ENCODE data around the gene LIX1.
"Not testable (repeated sequence)": the region's sequence is repeated elsewhere in the genome, so short reads cannot be mapped to it uniquely, and the experiment has no call there.

The LIX1 gene

DNA sequence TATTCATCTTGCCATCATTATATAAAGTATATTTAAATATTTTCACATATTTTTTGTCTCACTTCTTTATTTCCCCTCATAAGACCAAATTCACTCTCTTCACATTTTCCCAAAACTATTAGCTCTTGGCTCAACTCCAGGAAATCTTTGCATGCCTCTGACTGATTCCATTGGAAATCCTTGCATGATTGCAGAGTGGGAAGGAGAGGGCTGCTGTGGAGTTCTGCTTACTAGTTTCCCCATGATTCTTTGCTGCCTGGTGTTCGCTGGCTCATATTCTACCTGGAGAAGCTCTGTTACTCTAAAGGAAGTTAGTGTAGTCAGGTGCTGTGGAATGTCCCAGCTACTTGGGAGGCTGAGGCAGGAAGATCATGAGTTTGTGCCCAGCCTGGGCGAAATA lies 41.9 kb downstream of the LIX1 start:
- DNase-seq, result no peak

DNA sequence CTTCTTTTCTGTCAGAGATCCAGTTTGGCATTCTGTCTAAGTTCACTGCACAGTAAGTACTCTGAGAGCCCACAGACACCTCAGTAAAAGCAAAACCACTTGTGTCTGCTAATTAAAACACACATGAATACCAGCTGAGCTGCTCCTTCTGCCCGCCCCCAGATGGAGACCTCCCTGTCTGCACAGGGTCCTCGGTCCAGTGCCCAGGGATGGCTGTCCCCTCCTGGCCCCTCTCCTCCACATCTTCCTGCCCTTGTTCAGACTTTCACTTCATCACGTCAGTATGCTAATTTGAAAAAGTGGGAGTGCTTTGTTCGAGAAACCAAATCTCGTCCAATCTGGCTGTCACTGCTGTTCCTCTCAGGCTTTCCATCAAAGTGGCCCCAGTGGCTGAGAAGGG lies 43.5 kb downstream of the LIX1 start:
- DNase-seq, result no peak

DNA sequence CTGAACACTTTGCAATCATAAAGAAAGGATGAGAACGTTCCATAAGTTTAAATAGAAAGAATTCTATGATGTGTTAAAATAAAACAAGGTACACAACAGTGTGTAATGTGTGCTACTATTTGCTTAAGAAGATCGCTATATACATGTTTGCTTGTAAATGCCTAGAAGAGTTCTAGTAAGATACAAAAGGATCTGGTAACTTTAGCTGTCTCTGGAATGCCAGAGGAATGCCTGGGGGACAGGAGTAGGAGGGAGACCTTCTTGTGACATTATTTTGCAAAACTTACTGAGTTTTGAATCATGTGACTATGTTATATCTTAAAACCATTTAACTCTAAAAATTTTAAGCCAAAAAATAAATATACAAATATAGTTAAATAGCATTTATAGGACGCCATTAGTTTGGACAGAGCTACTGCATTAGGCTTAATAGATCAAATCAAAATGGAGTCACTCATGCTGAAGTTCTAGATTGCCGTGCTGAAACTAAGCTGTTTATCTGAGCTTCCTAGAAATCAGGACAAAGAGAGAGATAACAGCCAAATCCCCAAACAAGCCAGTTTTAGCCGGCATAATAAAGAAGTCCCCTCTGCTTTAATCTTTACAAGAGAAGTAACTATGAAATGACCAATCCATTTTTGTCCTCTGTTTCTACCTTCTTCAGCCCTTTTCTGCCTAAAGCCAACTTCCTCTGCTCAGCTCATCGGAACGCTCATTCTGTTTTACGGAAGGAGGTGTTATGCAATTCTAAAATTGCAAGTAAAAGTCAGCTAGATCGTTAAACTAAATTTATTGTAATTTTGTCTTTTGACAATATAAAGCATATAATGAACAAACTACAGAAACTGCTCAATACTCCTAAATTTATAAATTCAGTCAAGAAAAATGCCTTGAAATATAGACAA lies 44.8 kb downstream of the LIX1 start:
- no peak for DNase-seq

DNA sequence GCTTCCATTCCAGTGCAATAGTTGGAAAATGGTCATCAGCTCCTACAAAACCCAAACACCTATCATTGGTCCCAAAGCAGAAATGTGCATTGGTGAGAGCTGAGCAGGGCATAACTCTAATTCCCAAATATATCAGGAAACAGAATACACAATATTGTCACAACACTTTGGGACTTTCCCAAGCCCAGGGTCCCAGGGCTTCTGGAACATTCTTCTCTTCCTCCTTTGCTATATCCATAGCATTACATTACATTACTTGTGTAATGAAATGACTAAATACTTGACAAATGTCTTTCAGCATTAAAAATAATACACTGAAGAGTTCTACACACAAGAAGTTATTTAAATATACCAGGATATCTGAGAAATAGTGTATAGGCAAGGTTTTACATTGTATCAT lies 45.6 kb downstream of the LIX1 start:
- DNase-seq, result no peak

DNA sequence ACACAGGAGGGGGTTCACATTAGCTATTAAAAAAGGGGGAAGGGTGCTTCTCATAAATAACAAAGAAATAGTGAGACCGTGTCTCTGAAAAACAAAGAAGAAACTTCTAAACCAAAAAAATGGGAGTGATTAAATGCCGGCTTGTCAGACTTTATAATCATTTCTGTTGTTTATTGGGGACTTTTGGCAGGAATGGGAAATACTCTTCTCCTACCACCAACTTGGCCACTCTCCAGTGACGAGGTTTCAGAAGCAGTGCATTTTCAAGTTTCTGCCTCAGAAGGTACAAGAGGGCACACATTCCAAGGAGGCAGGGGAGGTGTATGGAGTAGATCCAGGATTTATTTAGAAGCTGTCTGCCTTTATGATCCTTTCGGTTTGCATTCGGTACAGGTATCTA lies 46.2 kb downstream of the LIX1 start:
- DNase-seq, result no peak

DNA sequence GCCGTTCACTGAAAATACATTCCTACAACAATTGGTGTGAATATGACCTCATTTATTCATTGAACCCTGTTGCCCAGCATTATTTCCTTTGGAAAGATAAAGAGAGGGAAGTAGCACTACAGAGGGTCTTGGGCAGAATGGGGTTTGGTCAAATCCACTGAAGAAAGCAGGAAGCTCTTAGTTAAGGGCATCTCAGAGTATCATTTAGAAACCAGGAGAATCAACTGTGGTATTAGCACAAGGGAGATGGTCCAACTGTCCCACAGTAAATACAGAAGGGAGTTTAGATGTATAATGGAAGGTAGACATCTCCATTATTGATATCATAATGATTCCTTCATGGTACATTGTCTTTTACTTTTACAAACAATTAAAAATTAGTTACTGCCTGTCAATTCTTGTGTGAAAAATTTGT lies 47.1 kb downstream of the LIX1 start:
- no peak for DNase-seq

DNA sequence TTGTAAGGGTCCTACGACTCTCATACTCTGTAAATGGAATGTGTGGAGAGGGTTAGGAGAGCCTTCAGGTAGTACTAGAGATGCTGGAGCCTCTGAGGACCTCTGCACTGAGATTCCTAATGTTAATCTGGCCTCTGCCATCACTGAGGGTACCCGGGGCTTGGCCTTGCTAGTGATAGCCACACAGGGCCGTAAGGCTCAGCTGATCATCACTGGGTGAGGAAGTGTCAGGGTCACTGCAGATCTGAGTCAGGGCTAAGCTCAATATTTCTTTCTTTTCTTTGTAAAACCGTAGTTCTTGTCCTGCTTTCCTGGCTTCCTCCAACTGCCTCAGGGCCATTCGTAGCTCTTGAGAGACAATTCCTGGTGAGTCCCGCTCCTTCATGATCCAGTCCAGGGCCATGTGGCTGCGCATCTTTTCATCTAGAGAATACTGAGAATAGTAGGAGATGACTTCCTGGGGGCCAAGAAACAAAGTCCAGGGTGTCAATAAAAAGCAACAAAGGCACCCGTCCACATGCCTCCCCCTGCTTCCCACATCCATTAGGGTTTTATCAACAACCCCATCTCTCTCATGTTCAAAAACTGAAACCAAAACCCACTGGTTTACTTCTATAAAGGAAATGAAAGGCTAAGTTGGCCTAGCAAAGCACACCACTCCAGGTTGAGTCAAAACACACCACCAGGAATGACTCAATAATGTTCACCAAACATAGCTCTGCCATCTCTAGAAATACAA lies 47.7 kb downstream of the LIX1 start:
- DNase-seq, result no peak

DNA sequence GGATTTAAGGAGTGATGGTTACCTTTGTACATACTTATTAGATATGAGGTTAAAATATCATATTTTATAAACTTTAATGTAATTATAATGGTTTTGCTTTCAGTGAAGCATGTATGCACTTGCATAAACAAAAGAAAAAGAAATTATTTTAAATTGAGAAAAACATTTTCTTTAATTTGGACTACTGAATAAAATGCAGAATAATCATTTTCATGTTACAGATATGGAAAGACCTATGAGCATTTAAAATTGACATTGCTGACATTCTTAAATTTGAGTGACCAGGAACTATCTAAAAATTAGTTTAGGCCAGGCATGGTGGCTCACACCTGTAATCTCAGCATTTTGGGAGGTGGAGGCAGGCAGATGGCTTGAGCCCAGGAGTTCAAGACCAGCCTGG lies 49.2 kb downstream of the LIX1 start:
- no peak for DNase-seq

DNA sequence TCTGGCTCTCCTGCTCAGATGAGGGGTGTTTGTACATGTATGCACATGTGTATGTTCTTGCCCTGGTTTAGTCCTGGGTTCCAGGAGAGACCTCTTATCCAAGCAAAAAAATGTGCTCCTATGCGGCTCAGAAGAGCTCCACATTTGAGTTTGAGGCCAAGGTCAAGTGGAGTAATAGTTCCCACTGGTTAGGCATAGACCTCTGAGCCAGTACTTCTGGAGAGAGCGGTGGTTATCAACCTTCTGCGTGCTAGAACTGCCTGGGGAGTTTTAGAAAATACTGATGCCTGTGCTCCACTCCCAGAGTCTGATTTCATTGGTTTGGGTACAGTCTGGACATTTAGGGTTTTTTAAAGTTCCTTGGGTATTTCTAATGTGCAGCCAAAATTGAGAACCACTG lies 51.5 kb downstream of the LIX1 start:
- no peak for DNase-seq

DNA sequence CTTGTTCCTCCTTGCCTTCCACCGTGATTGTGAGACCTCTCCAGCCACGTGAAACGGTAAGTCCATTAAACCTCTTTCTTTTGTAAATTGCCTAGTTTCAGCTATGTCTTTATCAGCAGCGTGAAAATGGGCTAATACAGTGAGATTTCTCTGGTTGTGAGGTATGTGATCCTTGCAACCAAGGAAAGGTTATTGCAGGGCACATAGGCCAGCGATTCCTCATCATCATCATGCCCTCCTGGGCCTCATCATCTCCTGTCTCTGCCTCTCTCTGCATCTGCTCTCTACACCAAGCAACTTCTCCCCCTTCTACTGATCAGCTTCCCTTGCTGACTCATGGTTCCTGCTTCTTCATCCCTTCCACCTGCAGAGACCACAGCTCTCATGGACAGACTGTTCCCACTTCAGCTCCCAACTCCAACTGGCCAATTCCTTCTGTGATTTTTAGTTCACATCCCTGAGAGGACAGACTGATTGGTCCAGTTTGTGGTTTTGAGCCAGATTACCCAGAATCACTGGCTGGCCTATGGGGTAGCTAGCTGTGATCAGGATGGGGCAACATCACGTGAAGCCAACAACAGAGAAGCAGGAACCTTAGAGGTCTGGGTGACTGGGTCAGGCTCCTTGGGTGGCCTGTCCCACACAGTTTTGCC lies 53.1 kb downstream of the LIX1 start:
- no peak for DNase-seq

DNA sequence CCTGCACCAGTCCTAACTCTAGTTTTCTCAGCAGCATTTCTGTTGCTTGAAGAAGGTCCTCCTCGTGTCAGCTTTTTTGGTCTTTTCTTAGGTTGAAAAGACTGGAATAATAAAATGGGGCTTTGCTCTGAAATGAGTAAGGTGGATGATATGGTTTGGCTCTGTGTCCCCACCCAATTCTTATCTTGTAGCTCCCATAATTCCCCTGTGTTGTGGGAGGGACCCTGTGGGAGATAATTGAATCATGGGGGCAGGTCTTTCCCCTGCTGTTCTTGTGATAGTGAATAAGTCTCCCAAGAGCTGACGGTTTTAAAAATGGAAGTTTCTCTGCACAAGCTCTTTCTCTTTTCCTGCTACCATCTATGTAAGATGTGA lies 53.6 kb downstream of the LIX1 start:
- no peak for DNase-seq

DNA sequence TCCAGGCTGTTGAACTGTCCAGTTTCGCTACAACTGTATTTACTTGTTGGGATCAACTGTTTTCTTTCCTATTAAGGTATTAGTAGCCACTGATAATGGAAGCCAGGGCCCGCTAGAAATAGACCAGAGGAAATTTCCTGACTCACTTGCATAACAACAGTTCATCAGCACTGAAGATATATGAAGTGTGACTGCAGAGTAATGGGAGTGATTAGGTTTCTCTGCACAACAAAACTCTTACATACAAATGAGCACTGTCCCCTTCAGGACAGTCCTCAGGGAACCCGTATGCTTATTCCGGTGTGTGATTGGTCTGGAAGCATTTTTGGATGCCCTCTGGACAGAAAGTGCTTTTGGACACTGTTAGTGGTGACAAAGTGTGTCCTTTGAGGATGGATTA lies 55.3 kb downstream of the LIX1 start:
- no peak for DNase-seq

DNA sequence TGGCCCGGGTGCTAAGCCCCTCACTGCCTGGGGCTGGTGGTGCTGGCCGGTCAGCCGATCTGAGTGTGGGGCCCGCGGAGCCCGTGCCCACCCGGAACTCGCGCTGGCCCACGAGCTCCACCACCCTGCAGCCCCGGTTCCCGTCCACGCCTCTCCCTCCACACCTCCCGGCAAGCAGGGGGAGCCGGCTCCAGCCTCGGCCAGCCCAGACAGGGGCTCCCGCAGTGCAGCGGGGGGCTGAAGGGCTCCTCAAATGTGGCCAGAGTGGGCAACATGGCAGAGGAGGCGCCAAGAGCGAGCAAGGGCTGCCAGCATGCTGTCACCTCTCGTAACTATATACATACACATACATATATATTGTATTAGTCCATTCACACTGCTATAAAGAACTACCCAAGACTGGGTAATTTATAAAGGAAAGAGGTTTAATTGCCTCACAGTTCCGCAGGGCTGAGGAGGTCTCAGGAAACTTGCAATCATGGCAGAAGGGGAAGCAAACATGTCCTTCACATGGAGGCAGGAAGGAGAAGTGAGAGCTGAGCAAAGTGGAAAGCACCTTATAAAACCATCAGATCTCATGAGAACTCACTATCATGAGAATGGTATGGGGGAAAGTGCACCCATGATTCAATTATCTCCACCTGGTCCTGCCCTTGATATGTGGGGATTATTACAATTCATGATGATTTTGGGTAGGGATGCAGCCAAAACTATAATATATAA lies 56.8 kb downstream of the LIX1 start:
- no peak for DNase-seq

DNA sequence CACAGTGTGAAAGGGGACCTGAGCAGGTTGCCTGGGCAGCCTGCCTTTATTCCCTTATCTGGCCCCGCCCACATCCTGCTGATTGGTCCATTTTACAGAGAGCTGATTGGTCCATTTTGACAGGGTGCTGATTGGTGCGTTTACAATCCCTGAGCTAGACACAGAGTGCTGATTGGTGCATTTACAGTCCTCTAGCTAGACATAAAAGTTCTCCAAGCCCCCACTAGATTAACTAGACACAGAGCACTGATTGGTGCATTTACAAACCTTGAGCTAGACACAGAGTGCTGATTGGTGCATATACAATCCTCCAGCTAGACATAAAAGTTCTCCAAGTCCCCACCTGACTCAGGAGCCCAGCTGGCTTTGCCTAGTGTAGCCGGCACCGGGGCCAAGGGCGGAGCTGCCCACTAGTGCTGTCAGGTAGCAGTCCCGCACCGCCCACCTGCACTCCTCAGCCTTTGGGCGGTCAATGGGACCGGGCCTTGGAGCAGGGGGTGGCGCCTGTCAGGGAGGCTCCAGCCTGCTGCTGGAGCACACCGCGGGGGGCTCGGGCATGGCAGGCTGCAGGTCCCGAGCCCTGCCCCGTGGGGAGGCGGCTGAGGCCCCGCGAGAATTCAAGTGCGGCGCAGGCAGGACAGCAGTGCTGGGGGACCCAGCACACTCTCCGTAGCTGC lies 57.5 kb downstream of the LIX1 start:
- DNase-seq, result not testable (repeated sequence)

DNA sequence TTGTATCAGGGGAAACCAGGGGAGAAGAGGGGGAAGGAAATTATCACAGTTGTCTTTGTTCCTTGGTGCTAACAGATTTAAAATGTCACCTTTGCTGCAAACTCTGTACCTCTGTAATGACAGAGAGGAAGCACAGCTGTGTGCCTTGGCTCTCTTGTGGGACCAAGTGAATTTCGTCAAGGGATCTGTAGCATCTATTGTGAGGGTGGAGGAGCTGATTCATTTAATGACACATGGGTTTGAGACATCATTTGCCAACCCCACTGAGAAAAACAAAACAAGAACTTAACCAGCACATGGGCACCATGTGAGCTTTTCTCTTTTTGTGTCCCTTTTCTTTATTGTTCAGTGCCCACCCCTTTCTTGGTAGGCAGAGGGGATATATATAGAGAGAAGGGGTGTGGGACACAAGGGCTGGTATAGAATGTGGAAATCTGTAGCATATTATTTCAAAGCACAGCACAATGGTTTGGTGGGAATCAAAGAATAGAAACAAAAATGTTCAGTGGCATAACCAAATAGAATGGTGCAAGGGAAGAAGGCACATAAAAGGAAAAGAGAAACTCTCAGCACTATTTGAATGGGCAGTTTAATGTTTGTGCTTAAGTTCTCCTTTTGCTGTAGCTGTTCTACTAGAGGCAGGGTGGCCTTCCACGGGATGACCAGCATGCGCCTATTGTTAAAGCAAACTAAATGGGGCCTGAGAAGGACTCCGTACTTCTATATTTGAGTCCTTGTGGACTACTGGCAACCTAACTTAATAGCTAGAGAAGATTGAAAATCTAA lies 63.3 kb downstream of the LIX1 start:
- no peak for DNase-seq

DNA sequence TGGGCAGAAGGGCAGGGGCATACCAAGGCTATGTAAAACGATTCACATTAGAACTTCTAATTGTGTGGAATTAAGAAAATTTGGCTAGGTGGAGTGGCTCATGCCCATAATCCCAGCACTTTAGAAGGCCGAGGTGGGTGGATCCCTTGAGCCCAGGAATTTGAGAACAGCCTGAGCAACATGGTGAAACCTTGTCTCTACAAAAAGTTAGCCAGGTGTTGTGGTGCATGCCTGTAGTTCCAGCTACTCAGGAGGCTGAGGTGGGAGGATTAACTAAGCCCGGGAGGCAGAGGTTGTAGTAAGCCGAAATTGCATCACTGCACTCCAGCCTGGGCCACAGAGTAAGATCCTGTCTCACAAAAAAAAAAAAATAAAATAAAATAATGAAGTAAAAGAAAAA lies 65.2 kb downstream of the LIX1 start:
- DNase-seq, result no peak

DNA sequence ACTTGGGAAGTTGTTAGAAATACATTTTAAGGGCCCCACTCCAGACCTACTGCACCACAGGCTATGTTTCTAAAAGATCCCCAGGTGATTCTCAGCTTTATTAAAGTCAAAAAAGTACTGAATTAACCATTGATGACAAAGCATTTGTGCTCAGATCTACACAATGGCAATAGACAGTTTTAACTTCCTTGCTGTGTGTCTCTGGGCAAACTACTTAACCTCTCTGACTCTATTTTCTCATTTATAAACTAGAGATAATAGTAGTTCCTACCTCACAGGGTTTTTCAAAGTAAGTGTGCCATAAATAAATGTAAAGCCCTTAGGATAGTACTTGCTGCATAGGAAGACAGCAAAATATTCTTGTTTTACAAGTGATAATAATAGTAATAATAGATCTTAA lies 66.3 kb downstream of the LIX1 start:
- no peak for DNase-seq

DNA sequence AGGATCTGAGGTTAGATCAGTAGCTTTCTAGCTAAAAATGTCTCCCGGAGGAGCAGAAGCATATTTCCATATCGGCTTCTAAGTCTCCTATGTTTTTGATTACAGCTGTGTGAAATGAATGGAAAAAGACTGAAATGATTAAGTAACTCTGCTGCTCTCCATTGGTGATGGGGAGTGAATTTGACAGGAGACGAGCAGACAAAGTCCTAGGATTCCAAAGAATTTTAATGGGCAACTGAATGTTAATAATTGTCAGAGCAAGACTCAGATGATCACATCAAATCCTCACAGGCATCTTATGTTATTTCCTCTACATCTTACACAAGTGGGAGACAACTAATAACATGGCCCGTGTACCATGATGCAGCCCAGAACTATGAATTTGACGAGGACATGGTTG lies 66.8 kb downstream of the LIX1 start:
- no peak for DNase-seq

DNA sequence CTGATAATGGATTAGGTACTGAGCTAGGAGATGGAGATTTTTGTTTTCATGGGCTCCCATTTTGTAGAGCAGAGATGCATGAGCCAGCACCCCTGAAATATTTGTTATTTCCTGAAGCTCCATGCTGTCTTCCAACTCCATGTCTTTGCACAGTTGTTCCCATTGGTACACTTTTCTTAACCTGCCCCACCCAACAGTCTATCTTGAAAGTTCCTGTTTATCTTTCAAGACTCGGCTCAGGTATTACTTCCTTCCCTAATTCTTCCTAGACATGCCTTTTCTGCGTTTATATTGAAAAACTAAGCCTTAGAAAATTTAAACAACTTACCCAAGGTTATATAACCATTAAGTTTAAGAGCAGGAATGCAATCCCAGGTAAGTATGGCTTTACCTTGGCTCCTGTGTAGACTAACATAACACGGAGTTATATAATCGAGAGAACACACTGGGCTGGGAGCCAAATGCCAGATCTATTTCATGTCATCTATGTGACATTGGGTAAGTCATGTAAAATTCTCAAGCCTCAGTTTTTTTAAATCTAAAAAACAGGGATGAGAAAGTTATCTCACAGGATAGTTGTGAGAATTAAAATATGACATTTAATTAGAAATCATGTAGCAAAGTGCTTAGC lies 67.4 kb downstream of the LIX1 start:
- DNase-seq, result no peak

DNA sequence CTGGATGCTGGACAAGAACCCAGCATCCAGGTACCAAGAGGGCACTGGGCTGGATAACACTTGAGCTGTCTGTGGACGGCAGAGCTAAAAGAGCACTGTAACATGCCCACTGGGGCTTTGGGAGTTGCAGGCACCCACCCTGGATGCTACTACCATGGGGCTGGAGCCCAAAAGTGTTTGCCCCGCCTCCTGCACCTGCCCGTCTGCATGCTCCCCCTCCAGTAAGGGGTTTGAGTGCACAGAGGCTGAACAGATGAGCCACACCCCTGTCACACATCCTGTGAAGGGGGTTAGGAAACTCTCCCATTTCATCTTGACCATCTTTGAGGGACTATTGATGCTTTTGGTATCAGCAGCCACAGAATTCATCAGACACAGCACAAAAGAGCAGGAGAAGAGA lies 69.0 kb downstream of the LIX1 start:
- no peak for DNase-seq

DNA sequence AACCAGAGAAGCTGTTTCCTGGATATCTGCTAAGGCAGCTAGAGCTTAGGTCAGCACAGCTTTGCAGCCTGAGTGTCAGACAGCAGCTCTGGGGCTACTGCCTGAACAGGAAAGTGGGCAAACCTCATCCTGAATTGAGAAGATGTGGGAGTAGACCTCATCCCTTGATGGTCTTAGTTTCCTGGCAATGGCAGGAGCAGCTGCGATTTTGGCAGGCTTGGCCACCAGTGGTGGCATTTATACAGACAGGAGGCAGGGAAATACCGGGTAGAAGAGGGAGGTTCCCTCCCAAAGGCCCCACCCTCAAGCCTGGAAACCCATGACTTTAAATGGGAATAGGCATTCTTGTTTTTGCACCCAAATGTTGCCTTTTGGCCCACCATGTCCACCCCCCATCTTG lies 69.7 kb downstream of the LIX1 start:
- DNase-seq, result no peak

Data from CD4-positive, alpha-beta T cell treated with Interleukin-12 subunit alpha and Interleukin-12 subunit beta, for 1 hour (primary cell).